ENCODE data around the gene GNPTAB. TPM values are rescaled to one million over a fixed set of nuclear protein-coding genes. Genes with fewer than 3 reads are reported as not detected.
"Not testable (repeated sequence)": the region's sequence is repeated elsewhere in the genome, so short reads cannot be mapped to it uniquely, and the experiment has no call there.

The GNPTAB gene
- total RNA-seq, 1 experiment from 2014 or later = 40.8 TPM

DNA sequence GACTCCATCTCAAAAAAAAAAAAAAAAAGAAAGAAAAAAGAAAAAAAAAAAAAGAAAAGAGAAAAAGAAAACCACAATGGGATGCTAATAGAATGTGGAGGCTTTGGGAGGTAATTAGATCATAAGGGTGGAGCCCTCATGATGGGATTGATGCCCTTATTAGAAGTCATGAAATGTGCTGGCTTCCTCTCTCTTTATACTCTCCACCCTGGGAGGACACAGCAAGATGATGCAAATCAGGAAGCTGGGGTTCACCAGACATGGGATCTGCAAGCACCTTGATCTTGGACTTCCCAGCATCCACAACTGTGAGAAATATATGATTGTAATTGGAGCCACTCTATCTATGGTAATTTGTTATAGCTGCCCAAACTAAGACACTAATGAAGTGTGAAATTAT lies 33.2 kb upstream of the GNPTAB start:
- ChIA-PET POLR2A (interaction anchor here (0.5 to 0.6 kb wide), 2 partner anchors 37 to 47 kb away, joined by 4 to 5 read pairs; no protein-coding TSS in a partner anchor), CTCF (interaction anchor here (0.7 kb wide), 1 partner anchor 33 kb away, joined by 4 read pairs; no protein-coding TSS in a partner anchor)
- Histone ChIP-seq H3K9me3 (ENCODE audit: control insufficient read depth, insufficient read depth, low read depth, low read length) (no peaks in the 10 kb centered on the region), H3K4me3 (ENCODE audit: low read depth in 2 of 2, low read length in 2 of 2) (no peak overlapping the region), H3K27me3 (ENCODE audit: control insufficient read depth, insufficient read depth, low read length) (no peaks in the 10 kb centered on the region), H3K27ac (ENCODE audit: low read length) (no peak overlapping the region), H3K36me3 (ENCODE audit: control insufficient read depth, insufficient read depth, low read length) (no peaks in the 10 kb centered on the region), H3K4me1 (ENCODE audit: control insufficient read depth, insufficient read depth, low read length) (no peaks in the 10 kb centered on the region)
- in situ Hi-C loops (cut with HindIII; ENCODE audit: low pct_unique_long_range_greater_than_20kb, low sequenced_read_pairs) = no loop called here
- TF ChIP-seq, protein P1, sequence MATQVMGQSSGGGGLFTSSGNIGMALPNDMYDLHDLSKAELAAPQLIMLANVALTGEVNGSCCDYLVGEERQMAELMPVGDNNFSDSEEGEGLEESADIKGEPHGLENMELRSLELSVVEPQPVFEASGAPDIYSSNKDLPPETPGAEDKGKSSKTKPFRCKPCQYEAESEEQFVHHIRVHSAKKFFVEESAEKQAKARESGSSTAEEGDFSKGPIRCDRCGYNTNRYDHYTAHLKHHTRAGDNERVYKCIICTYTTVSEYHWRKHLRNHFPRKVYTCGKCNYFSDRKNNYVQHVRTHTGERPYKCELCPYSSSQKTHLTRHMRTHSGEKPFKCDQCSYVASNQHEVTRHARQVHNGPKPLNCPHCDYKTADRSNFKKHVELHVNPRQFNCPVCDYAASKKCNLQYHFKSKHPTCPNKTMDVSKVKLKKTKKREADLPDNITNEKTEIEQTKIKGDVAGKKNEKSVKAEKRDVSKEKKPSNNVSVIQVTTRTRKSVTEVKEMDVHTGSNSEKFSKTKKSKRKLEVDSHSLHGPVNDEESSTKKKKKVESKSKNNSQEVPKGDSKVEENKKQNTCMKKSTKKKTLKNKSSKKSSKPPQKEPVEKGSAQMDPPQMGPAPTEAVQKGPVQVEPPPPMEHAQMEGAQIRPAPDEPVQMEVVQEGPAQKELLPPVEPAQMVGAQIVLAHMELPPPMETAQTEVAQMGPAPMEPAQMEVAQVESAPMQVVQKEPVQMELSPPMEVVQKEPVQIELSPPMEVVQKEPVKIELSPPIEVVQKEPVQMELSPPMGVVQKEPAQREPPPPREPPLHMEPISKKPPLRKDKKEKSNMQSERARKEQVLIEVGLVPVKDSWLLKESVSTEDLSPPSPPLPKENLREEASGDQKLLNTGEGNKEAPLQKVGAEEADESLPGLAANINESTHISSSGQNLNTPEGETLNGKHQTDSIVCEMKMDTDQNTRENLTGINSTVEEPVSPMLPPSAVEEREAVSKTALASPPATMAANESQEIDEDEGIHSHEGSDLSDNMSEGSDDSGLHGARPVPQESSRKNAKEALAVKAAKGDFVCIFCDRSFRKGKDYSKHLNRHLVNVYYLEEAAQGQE (IDR thresholded peaks at IDR 0.05; ENCODE audit: insufficient read depth in 1 of 2, low read depth in 2 of 2, low read length in 1 of 2) = no peak
- TF ChIP-seq SIN3A (IDR thresholded peaks at IDR 0.05; ENCODE audit: borderline replicate concordance, insufficient read depth, low read depth, low read length) (no peak), POLR2AphosphoS5 (IDR thresholded peaks at IDR 0.05; ENCODE audit: low read depth, low read length) (no peak), TCF7L2 (IDR thresholded peaks at IDR 0.05; ENCODE audit: low read depth, low read length) (no peak)
- TF ChIP-seq, protein P2, sequence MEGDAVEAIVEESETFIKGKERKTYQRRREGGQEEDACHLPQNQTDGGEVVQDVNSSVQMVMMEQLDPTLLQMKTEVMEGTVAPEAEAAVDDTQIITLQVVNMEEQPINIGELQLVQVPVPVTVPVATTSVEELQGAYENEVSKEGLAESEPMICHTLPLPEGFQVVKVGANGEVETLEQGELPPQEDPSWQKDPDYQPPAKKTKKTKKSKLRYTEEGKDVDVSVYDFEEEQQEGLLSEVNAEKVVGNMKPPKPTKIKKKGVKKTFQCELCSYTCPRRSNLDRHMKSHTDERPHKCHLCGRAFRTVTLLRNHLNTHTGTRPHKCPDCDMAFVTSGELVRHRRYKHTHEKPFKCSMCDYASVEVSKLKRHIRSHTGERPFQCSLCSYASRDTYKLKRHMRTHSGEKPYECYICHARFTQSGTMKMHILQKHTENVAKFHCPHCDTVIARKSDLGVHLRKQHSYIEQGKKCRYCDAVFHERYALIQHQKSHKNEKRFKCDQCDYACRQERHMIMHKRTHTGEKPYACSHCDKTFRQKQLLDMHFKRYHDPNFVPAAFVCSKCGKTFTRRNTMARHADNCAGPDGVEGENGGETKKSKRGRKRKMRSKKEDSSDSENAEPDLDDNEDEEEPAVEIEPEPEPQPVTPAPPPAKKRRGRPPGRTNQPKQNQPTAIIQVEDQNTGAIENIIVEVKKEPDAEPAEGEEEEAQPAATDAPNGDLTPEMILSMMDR (IDR thresholded peaks at IDR 0.05) = no peak
- no peak for DNase-seq (ENCODE audit: low read depth, low spot score)
- intact Hi-C loops (cut with micrococcal nuclease; ENCODE audit: unreplicated experiment) = no loop called here
- ATAC-seq = no peak
- BruUV-seq (replicated peaks) = no TSS peak

DNA sequence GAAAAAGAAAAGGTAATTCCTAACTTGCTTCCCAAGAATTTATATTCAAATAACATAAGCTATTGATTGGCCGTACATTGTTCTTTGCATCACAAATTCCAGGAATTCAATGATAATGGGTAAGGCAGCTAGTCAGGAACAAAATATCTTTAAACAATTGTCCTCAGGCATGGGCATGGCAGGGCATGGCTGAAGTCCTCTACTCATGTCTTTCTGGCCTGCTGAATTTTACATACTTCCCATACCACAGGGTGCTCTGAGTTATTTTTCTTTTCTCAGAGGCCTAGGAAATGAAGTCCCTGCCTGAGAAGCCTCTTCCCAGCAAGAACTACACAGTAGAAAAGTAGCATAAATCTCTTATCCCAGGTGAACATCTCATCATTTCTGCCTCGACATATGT lies 31.5 kb upstream of the GNPTAB start:
- ChIA-PET CTCF (interaction anchor here (0.7 kb wide), 1 partner anchor 70 kb away, joined by 3 read pairs; no protein-coding TSS in a partner anchor), POLR2A (no interaction called here)
- intact Hi-C loops (cut with micrococcal nuclease; ENCODE audit: unreplicated experiment) (no loop called here), in situ Hi-C loops (cut with HindIII; ENCODE audit: low pct_unique_long_range_greater_than_20kb, low sequenced_read_pairs) (no loop called here)
- no peaks in the 10 kb centered on the region for H3K36me3 ChIP-seq (ENCODE audit: control insufficient read depth, insufficient read depth, low read length)
- TF ChIP-seq POLR2AphosphoS5 (IDR thresholded peaks at IDR 0.05; ENCODE audit: low read depth, low read length) = no peak
- TF ChIP-seq, protein P2 (IDR thresholded peaks at IDR 0.05) = no peak
- TF ChIP-seq TCF7L2 (IDR thresholded peaks at IDR 0.05; ENCODE audit: low read depth, low read length) = no peak
- no peak for TF ChIP-seq SIN3A (IDR thresholded peaks at IDR 0.05; ENCODE audit: borderline replicate concordance, insufficient read depth, low read depth, low read length)
- TF ChIP-seq, protein P1 (IDR thresholded peaks at IDR 0.05; ENCODE audit: insufficient read depth in 1 of 2, low read depth in 2 of 2, low read length in 1 of 2) = no peak
- no peaks in the 10 kb centered on the region for H3K27me3 ChIP-seq (ENCODE audit: control insufficient read depth, insufficient read depth, low read length)
- H3K4me1 ChIP-seq (ENCODE audit: control insufficient read depth, insufficient read depth, low read length) = no peaks in the 10 kb centered on the region
- no peaks in the 10 kb centered on the region for H3K9me3 ChIP-seq (ENCODE audit: control insufficient read depth, insufficient read depth, low read depth, low read length)
- H3K4me3 ChIP-seq (ENCODE audit: low read depth in 2 of 2, low read length in 2 of 2) = no peak overlapping the region
- DNase-seq (ENCODE audit: low read depth, low spot score) (no peak), ATAC-seq (no peak)
- BruUV-seq (replicated peaks) = no TSS peak
- no peak overlapping the region for H3K27ac ChIP-seq (ENCODE audit: low read length)

DNA sequence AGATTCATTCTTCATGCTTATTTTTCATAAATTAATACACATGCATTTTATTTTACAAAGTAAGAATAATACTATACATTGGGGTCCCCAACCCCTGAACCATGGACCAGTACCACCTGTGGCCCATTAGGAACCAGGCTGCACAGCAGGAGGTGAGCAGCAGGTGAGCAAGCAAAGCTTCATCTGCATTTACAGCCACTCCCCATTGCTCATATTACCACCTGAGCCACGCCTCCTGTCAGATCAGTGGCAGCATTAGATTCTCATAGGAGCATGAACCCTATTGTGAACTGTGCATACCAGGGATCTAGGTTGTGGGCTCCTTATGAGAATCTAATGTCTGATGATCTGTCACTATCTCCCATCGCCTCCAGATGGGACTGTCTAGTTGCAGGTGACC lies 30.9 kb upstream of the GNPTAB start:
- BruUV-seq (replicated peaks); H3K9me3 ChIP-seq (ENCODE audit: control insufficient read depth, insufficient read depth, low read depth, low read length); H3K4me3 ChIP-seq (ENCODE audit: low read depth in 2 of 2, low read length in 2 of 2); in situ Hi-C loops (cut with HindIII; ENCODE audit: low pct_unique_long_range_greater_than_20kb, low sequenced_read_pairs); ATAC-seq; H3K36me3 ChIP-seq (ENCODE audit: control insufficient read depth, insufficient read depth, low read length); intact Hi-C loops (cut with micrococcal nuclease; ENCODE audit: unreplicated experiment); CTCF ChIA-PET; H3K27ac ChIP-seq (ENCODE audit: low read length); H3K27me3 ChIP-seq (ENCODE audit: control insufficient read depth, insufficient read depth, low read length); DNase-seq (ENCODE audit: low read depth, low spot score); H3K4me1 ChIP-seq (ENCODE audit: control insufficient read depth, insufficient read depth, low read length); POLR2A ChIA-PET: not testable (repeated sequence)

Data from Panc1 (cell line).